Neuronal stem cell (in vitro differentiated cells): ENCODE data around the gene ORC5.
A peak's percentile ranks its signal among the peaks of the same experiment; 100 is the strongest.
"Not testable (repeated sequence)": the region's sequence is repeated elsewhere in the genome, so short reads cannot be mapped to it uniquely, and the experiment has no call there.

Experiments used
- DNase-seq: peaks from one replicate; pipeline ENCODE4 v3.0.0-alpha.2; 2013; ENCODE audit warnings: low spot score
- H2AFZ ChIP-seq: one replicate; pipeline ENCODE4 v1.6.1; 2013; ENCODE audit warnings: mild to moderate bottlenecking, low read length, inconsistent platforms
- H2AK5ac ChIP-seq: 2 replicates; pipeline ENCODE4 v1.6.1; 2013; ENCODE audit warnings: low read depth, mild to moderate bottlenecking, inconsistent platforms, low read length, moderate library complexity, mixed read lengths
- H2BK120ac ChIP-seq: 2 replicates; pipeline ENCODE4 v1.6.1; 2013; ENCODE audit warnings: low read depth, mild to moderate bottlenecking, inconsistent platforms, low read length, moderate library complexity, mixed read lengths
- H2BK12ac ChIP-seq: one replicate; pipeline ENCODE4 v1.6.1; 2013; ENCODE audit warnings: low read length, inconsistent platforms
- H2BK15ac ChIP-seq: 2 replicates; pipeline ENCODE4 v1.6.1; 2013; ENCODE audit warnings: mild to moderate bottlenecking, low read length, inconsistent platforms, mixed read lengths
- H2BK5ac ChIP-seq: one replicate; pipeline ENCODE4 v1.6.1; 2013; ENCODE audit warnings: inconsistent platforms, mild to moderate bottlenecking, low read length, moderate library complexity
- H3K14ac ChIP-seq: one replicate; pipeline ENCODE4 v1.6.1; 2013; ENCODE audit warnings: low read length, inconsistent platforms
- H3K18ac ChIP-seq: 2 replicates; pipeline ENCODE4 v1.6.1; 2013; ENCODE audit warnings: low read length, inconsistent platforms
- H3K23ac ChIP-seq: 2 replicates; pipeline ENCODE4 v1.6.1; 2013; ENCODE audit warnings: low read depth, mild to moderate bottlenecking, mixed read lengths, low read length, inconsistent platforms; ENCODE audit not compliant: poor library complexity
- H3K27ac ChIP-seq: replicated peaks from 3 replicates; pipeline ENCODE4 v1.5.1; 2013; ENCODE audit warnings: low read length, inconsistent platforms
- H3K27me3 ChIP-seq, 3 experiments: 2 replicates each; pipeline ENCODE4 v1.6.1; 2013; ENCODE audit warnings: low read length in 3 of 3, mild to moderate bottlenecking in 2 of 3, inconsistent platforms in 1 of 3, low read depth in 1 of 3, mixed read lengths in 1 of 3, moderate library complexity in 1 of 3; ENCODE audit not compliant: control insufficient read depth in 3 of 3, insufficient read depth in 3 of 3
- H3K36me3 ChIP-seq, 2 donors: replicated peaks in 1 of 2; 2 replicates each; pipeline ENCODE4 v1.6.1; 2013; ENCODE audit warnings: low read length in 2 of 2; ENCODE audit not compliant: control insufficient read depth in 2 of 2, insufficient read depth in 2 of 2
- H3K4ac ChIP-seq: 2 replicates; pipeline ENCODE4 v1.6.1; 2013; ENCODE audit warnings: inconsistent platforms, mild to moderate bottlenecking, low read length, moderate library complexity
- H3K4me1 ChIP-seq, 2 donors: 1 replicate in 1 of 2; 2 replicates in 1 of 2; pipeline ENCODE4 v1.6.1; 2013; ENCODE audit warnings: low read length in 2 of 2, low read depth in 1 of 2; ENCODE audit not compliant: control insufficient read depth in 2 of 2, insufficient read depth in 1 of 2
- H3K4me2 ChIP-seq: one replicate; pipeline ENCODE4 v1.6.1; 2013; ENCODE audit warnings: mild to moderate bottlenecking, low read length, inconsistent platforms; ENCODE audit not compliant: insufficient read depth, poor library complexity, severe bottlenecking
- H3K4me3 ChIP-seq, 2 donors: 2 replicates each; pipeline ENCODE4 v1.5.1; 2013; ENCODE audit warnings: low read length in 2 of 2, mild to moderate bottlenecking in 2 of 2, inconsistent platforms in 1 of 2, moderate library complexity in 1 of 2
- H3K79me1 ChIP-seq: one replicate; pipeline ENCODE4 v1.6.1; 2013; ENCODE audit warnings: low read depth, mild to moderate bottlenecking, inconsistent platforms, low read length, moderate library complexity
- H3K9ac ChIP-seq: one replicate; pipeline ENCODE4 v1.6.1; 2013; ENCODE audit warnings: mild to moderate bottlenecking, low read depth, low read length, inconsistent platforms; ENCODE audit not compliant: poor library complexity
- H3K9me3 ChIP-seq, 2 donors: replicated peaks in 1 of 2; 2 replicates each; pipeline versions ENCODE3 to v1.6.1; 2013; ENCODE audit warnings: low read length in 2 of 2, mild to moderate bottlenecking in 2 of 2, inconsistent platforms in 1 of 2, low read depth in 1 of 2, mixed read lengths in 1 of 2, moderate library complexity in 1 of 2; ENCODE audit not compliant: control insufficient read depth in 2 of 2, insufficient read depth in 1 of 2
- H4K8ac ChIP-seq: one replicate; pipeline ENCODE4 v1.6.1; 2013; ENCODE audit warnings: low read depth, mild to moderate bottlenecking, inconsistent platforms, low read length, moderate library complexity
- H4K91ac ChIP-seq: one replicate; pipeline ENCODE4 v1.6.1; 2013; ENCODE audit warnings: low read length, low read depth, mild to moderate bottlenecking, inconsistent platforms; ENCODE audit not compliant: poor library complexity
- whole genome bisulfite sequencing, 2 donors: extraction: QIAGEN DNeasy Blood & Tissue Kit; methylation state at CpG; one replicate each; pipeline ENCODE4 v1.1.7; 2013; ENCODE audit warnings: missing lambda C conversion rate in 2 of 2, mixed read lengths in 1 of 2; ENCODE audit not compliant: insufficient read length in 2 of 2, insufficient replicate concordance in 1 of 2; ENCODE audit errors: extremely low coverage in 2 of 2; 5-methylcytosine and 5-hydroxymethylcytosine counted together

Gene ORC5

DNA sequence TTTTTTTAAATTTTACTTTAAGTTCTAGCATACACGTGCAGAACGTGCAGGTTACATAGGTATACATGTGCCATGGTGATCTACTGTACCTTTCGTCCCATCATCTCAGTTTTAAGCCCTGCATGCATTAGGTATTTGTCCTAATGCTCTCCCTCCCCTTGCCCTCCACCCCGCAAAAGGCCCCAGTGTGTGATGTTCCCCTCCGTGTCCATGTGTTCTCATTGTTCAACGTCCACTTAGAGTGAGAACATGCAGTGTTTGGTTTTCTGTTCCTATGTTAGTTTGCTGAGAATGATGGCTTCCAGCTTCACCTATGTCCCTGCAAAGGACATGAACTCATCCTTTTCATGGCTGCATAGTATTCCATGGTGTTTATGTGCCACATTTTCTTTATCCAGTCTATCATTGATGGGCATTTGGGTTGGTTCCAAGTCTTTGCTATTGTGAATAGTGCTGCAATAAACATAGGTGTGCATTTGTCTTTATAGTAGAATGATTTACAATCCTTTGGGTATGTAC is 30.2 kb downstream of the ORC5 start:
- H3K14ac ChIP-seq, H4K8ac ChIP-seq, H2BK12ac ChIP-seq, H2AK5ac ChIP-seq, H3K4ac ChIP-seq, H3K18ac ChIP-seq, H3K27ac ChIP-seq, H3K4me3 ChIP-seq, H2BK5ac ChIP-seq, H4K91ac ChIP-seq, H3K9ac ChIP-seq, H2BK120ac ChIP-seq, H3K79me1 ChIP-seq, H2AFZ ChIP-seq, DNase-seq, H2BK15ac ChIP-seq, H3K23ac ChIP-seq, H3K27me3 ChIP-seq, H3K4me2 ChIP-seq: not testable (repeated sequence)
- Histone ChIP-seq H3K4me1 (peaks cover 0 to 20% of the 10 kb centered on the region in 2 donors), H3K9me3 (peaks cover 0 to 63% of the 10 kb centered on the region in 2 donors), H3K36me3 (peaks cover 7 to 61% of the 10 kb centered on the region in 2 donors)
- WGBS, 2 donors = no CpG with 5 or more reads among the region's 6 CpGs

DNA sequence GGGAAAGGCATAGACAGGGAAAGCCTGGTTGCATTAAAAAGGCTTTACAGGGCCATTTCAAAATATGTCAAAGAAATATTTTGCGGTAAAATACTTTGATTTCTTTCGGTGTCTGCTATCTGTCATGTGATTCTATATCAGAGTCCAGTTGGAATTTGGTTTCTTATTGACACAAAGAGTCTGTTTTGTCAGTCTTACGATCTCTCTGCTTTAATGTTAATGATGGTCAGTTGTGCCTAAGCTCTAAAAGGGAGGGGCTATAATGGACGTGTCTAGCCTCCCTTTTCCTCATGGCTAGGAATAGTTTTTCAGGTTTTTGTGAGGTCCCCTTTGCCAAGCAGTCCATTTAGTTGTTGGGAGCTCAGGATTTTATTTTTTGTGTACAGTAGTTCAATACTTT is 31.5 kb downstream of the ORC5 start:
- Histone ChIP-seq H3K4ac (no peak overlapping the region), H3K4me2 (no peak overlapping the region), H4K91ac (no peak overlapping the region), H2BK12ac (no peak overlapping the region), H2AFZ (no peak overlapping the region), H3K36me3 (peaks cover 6 to 61% of the 10 kb centered on the region in 2 donors), H3K18ac (no peak overlapping the region), H3K23ac (no peak overlapping the region), H2BK5ac (no peak overlapping the region), H3K27me3 (no peaks in the 10 kb centered on the region), H3K9ac (no peak overlapping the region), H3K14ac (no peak overlapping the region), H3K27ac (no peak overlapping the region), H2BK120ac (no peak overlapping the region), H2AK5ac (no peak overlapping the region), H4K8ac (no peak overlapping the region), H3K4me1 (peaks cover 0 to 20% of the 10 kb centered on the region in 2 donors), H2BK15ac (no peak overlapping the region), H3K79me1 (no peaks in the 10 kb centered on the region), H3K9me3 (peaks cover 0 to 58% of the 10 kb centered on the region in 2 donors), H3K4me3 (no peak overlapping the region)
- DNase-seq = no peak
- no CpG with 5 or more reads among the region's 4 CpGs for WGBS, 2 donors

DNA sequence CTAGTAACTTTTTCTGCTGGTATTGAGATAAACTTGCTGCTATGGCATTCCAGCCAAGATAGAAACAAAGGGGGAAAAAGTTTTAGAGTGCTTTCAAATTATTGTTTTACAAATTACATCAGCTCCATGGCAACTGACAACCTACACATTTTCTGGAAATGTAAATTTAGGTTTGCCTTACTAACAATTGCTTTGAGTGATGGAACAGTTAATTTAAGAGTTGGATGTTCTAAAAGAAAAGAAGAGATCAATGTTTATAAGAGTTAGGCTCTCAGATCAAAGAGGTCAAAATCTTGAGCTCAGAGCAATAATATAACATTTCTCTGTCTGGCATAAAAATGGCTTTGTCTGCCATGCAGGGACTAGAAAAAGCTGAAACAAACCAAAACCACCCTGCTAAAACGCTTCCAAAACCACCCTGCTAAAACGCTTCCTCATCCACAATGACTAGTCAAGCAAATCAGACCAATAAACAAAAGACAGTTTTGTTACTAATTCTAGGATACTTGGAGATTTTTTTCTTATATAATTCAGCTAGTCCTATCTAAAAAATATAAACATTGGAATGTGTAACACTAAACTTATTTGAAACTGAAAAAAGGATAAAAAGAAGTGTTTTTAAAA is 32.3 kb downstream of the ORC5 start:
- H3K27ac ChIP-seq = no peak overlapping the region
- H3K9me3 ChIP-seq = peaks cover 0 to 49% of the 10 kb centered on the region in 2 donors
- H2BK15ac ChIP-seq = no peak overlapping the region
- H3K14ac ChIP-seq = no peak overlapping the region
- H3K36me3 ChIP-seq = peaks cover 6 to 60% of the 10 kb centered on the region in 2 donors
- H3K4me2 ChIP-seq = no peak overlapping the region
- no peak overlapping the region for H4K8ac ChIP-seq
- H3K4ac ChIP-seq = no peak overlapping the region
- WGBS, 2 donors = no CpG with 5 or more reads among the region's 2 CpGs
- H2BK12ac ChIP-seq = no peak overlapping the region
- H3K18ac ChIP-seq = no peak overlapping the region
- no peak for DNase-seq
- no peaks in the 10 kb centered on the region for H3K79me1 ChIP-seq
- no peak overlapping the region for H3K9ac ChIP-seq
- H2BK120ac ChIP-seq = no peak overlapping the region
- H4K91ac ChIP-seq = no peak overlapping the region
- H2AK5ac ChIP-seq = no peak overlapping the region
- no peak overlapping the region for H3K23ac ChIP-seq
- H2AFZ ChIP-seq = peak overlapping the region; percentile 50
- no peak overlapping the region for H3K4me3 ChIP-seq
- no peaks in the 10 kb centered on the region for H3K27me3 ChIP-seq
- H3K4me1 ChIP-seq = peaks cover 0 to 20% of the 10 kb centered on the region in 2 donors
- no peak overlapping the region for H2BK5ac ChIP-seq

DNA sequence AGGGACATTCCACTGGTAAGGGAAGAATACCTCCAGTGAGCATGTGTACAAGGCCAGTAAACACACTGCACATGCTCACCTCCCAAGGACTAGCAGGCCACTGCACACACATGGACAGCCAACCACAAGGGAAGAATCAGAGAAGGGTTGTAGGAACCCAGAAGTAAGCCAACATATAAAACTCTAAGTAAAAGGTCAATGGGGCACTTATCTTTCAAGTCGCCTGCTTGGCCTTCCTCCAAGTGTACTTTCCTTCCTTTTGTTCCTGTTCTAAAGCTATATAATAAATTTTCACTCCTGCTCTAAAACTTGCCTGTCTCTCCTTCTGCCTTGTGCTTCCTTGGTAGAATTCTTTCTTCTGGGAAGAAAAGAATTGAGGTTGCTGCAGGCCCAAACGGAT is 33.0 kb downstream of the ORC5 start:
- WGBS, 2 donors = no CpG with 5 or more reads among the region's 2 CpGs
- Histone ChIP-seq H2BK15ac (no peak overlapping the region), H3K23ac (no peak overlapping the region), H3K4ac (no peak overlapping the region), H2BK12ac (no peak overlapping the region), H2AFZ (peak overlapping the region; percentile 30), H3K79me1 (no peaks in the 10 kb centered on the region), H3K27me3 (no peaks in the 10 kb centered on the region), H4K91ac (no peak overlapping the region), H4K8ac (no peak overlapping the region), H3K27ac (no peak overlapping the region), H3K18ac (peak overlapping the region; percentile 74), H3K9me3 (peaks cover 0 to 42% of the 10 kb centered on the region in 2 donors), H3K9ac (no peak overlapping the region), H2AK5ac (no peak overlapping the region), H3K4me2 (no peak overlapping the region), H3K14ac (no peak overlapping the region), H3K4me3 (no peak overlapping the region), H2BK5ac (no peak overlapping the region), H3K36me3 (peaks cover 4 to 58% of the 10 kb centered on the region in 2 donors), H2BK120ac (no peak overlapping the region), H3K4me1 (peaks cover 0 to 20% of the 10 kb centered on the region in 2 donors)
- DNase-seq = no peak
